Neural cell (in vitro differentiated cells): ENCODE data around the gene ATP7B. TPM values are rescaled to one million over a fixed set of nuclear protein-coding genes. Genes with fewer than 3 reads are reported as not detected.

ENCODE experiments used
- H2AFZ ChIP-seq: fragments of 200-600, 300-800 bp; sonication (generic), shearing (Covaris generic); 2 replicates; pipeline ENCODE4 v1.6.0; 2014; ENCODE audit warnings: low read depth, mild to moderate bottlenecking, antibody characterized with exemption, low read length, moderate library complexity
- H3F3A ChIP-seq: fragments of 200-600 bp; shearing (Covaris generic); 2 replicates; pipeline ENCODE4 v1.6.1; 2016; ENCODE audit warnings: mild to moderate bottlenecking, moderate library complexity, mixed read lengths, antibody characterized with exemption, low read length; ENCODE audit not compliant: insufficient read depth, poor library complexity, severe bottlenecking
- H3K27ac ChIP-seq: fragments of 200-600, 300-800 bp; sonication (generic), shearing (Covaris generic); 2 replicates; pipeline ENCODE4 v1.5.1; 2014; ENCODE audit warnings: mild to moderate bottlenecking, low read length, moderate library complexity
- H3K27me3 ChIP-seq: fragments of 300-800, 200-600 bp; sonication (generic), shearing (Covaris generic); 2 replicates; pipeline ENCODE4 v1.6.0; 2014; ENCODE audit warnings: mild to moderate bottlenecking, low read depth, low read length, moderate library complexity; ENCODE audit not compliant: insufficient read depth
- H3K36me3 ChIP-seq: fragments of 300-800, 200-600 bp; sonication (generic), shearing (Covaris generic); 2 replicates; pipeline ENCODE4 v1.5.1; 2014; ENCODE audit warnings: mild to moderate bottlenecking, antibody characterized with exemption, low read length, moderate library complexity; ENCODE audit not compliant: insufficient read depth
- H3K4me2 ChIP-seq: fragments of 300-800, 200-600 bp; sonication (generic), shearing (Covaris generic); 2 replicates; pipeline ENCODE4 v1.6.0; 2014; ENCODE audit warnings: mild to moderate bottlenecking, low read length
- H3K4me3 ChIP-seq: fragments of 300-800, 200-600 bp; sonication (generic), shearing (Covaris generic); 2 replicates; pipeline ENCODE4 v1.5.1; 2014; ENCODE audit warnings: mild to moderate bottlenecking, low read length, moderate library complexity
- H3K79me2 ChIP-seq: fragments of 200-600 bp; shearing (Covaris generic); replicated peaks from 2 replicates; pipeline ENCODE4 v1.6.0; 2014; ENCODE audit warnings: mild to moderate bottlenecking, low read length, moderate library complexity; ENCODE audit not compliant: insufficient read depth
- H3K9ac ChIP-seq: fragments of 300-800, 200-600 bp; sonication (generic), shearing (Covaris generic); 2 replicates; pipeline ENCODE4 v1.6.1; 2016; ENCODE audit warnings: mild to moderate bottlenecking, low read length, mixed read lengths
- H3K9me2 ChIP-seq: fragments of 200-600 bp; shearing (Covaris generic); 2 replicates; pipeline ENCODE4 v1.6.1; 2016; ENCODE audit warnings: mild to moderate bottlenecking, low read length, mixed read lengths; ENCODE audit not compliant: insufficient read depth
- H3K9me3 ChIP-seq: fragments of 200-600, 300-800 bp; sonication (generic), shearing (Covaris generic); 2 replicates; pipeline ENCODE4 v1.6.1; 2016; ENCODE audit warnings: mild to moderate bottlenecking, mixed run types, low read length, moderate library complexity, mixed read lengths
- H4K20me1 ChIP-seq: fragments of 200-600 bp; shearing (Covaris generic); 2 replicates; pipeline ENCODE4 v1.6.1; 2016; ENCODE audit warnings: mild to moderate bottlenecking, mixed run types; ENCODE audit not compliant: insufficient read depth
- CTCF ChIP-seq: fragments of 450-650 bp; IDR thresholded peaks from 2 replicates; pipeline ENCODE4 v1.5.1; 2014; ENCODE audit warnings: antibody characterized with exemption, mild to moderate bottlenecking, moderate library complexity; ENCODE audit not compliant: poor library complexity, severe bottlenecking
- EP300 ChIP-seq: fragments of 450-650 bp; conservative IDR thresholded peaks from 2 replicates; pipeline ENCODE4 v1.6.1; 2014; ENCODE audit warnings: antibody characterized with exemption, mild to moderate bottlenecking, moderate library complexity; ENCODE audit not compliant: poor library complexity, severe bottlenecking
- EZH2 ChIP-seq: fragments of 200-600, 300-800 bp; shearing (Covaris generic), sonication (generic); IDR thresholded peaks from 2 replicates; pipeline ENCODE4 v1.6.1; 2014; ENCODE audit warnings: antibody characterized with exemption, low read length, borderline replicate concordance, mild to moderate bottlenecking; ENCODE audit not compliant: insufficient read depth, poor library complexity, severe bottlenecking
- MXI1 ChIP-seq: fragments of 450-650 bp; conservative IDR thresholded peaks from 2 replicates; pipeline ENCODE4 v1.6.1; 2014; ENCODE audit warnings: antibody characterized with exemption, mild to moderate bottlenecking; ENCODE audit not compliant: poor library complexity, severe bottlenecking
- POLR2AphosphoS5 ChIP-seq: IDR thresholded peaks from 2 replicates; pipeline ENCODE4 v1.6.1; 2012
- RAD21 ChIP-seq: fragments of 450-650 bp; conservative IDR thresholded peaks from 2 replicates; pipeline ENCODE4 v1.6.1; 2014; ENCODE audit warnings: antibody characterized with exemption, mild to moderate bottlenecking, moderate library complexity
- REST ChIP-seq: IDR thresholded peaks from 2 replicates; pipeline ENCODE4 v1.6.1; 2012; ENCODE audit warnings: borderline replicate concordance
- SMC3 ChIP-seq: fragments of 450-650 bp; conservative IDR thresholded peaks from 2 replicates; pipeline ENCODE4 v1.6.1; 2014; ENCODE audit warnings: antibody characterized with exemption, mild to moderate bottlenecking, moderate library complexity; ENCODE audit not compliant: poor library complexity
- TAF1 ChIP-seq: IDR thresholded peaks from 2 replicates; pipeline ENCODE4 v1.6.1; 2012; ENCODE audit warnings: low read depth
- polyA plus RNA-seq: library from polyadenylated mRNA; depleted of rRNA; stranded (reverse); fragments of >200 nt; gene quantifications from 2 replicates; pipeline ENCODE4 v1.2.3, GENCODE V29; 2014

The ATP7B gene
- polyA plus RNA-seq, 1 donor from 2014 or later = 6.3 TPM

- Histone ChIP-seq H3K79me2 (no peaks in the 10 kb centered on the region), H2AFZ (no peak overlapping the region), H3K9me3 (no peaks in the 10 kb centered on the region), H3F3A (no peaks in the 10 kb centered on the region), H3K36me3 (no peaks in the 10 kb centered on the region), H3K9ac (no peak overlapping the region), H3K4me2 (no peak overlapping the region), H4K20me1 (no peaks in the 10 kb centered on the region), H3K4me3 (no peak overlapping the region), H3K9me2 (no peaks in the 10 kb centered on the region), H3K27ac (no peak overlapping the region), H3K27me3 (no peaks in the 10 kb centered on the region)
- no peak for TF ChIP-seq RAD21
- TF ChIP-seq REST = no peak
- no peak for TF ChIP-seq TAF1
These were observed 67.5 kb downstream of the ATP7B start for GRCh38 chr13:51943721-51944120.

GRCh38 chr13:51942189-51942588 lies 69.1 kb downstream of the ATP7B start:
- H3K4me2 ChIP-seq = no peak overlapping the region
- H3K27ac ChIP-seq = no peak overlapping the region
- TF ChIP-seq EZH2 = no peak
- no peak for TF ChIP-seq RAD21
- no peak for TF ChIP-seq SMC3
- no peak for TF ChIP-seq MXI1
- no peak for TF ChIP-seq EP300
- TF ChIP-seq CTCF = no peak
- H3K9me2 ChIP-seq = no peaks in the 10 kb centered on the region
- H3K4me3 ChIP-seq = no peak overlapping the region
- no peak overlapping the region for H2AFZ ChIP-seq
- H3F3A ChIP-seq = no peaks in the 10 kb centered on the region
- no peaks in the 10 kb centered on the region for H4K20me1 ChIP-seq
- no peaks in the 10 kb centered on the region for H3K9me3 ChIP-seq
- no peaks in the 10 kb centered on the region for H3K79me2 ChIP-seq
- no peak overlapping the region for H3K9ac ChIP-seq
- no peaks in the 10 kb centered on the region for H3K27me3 ChIP-seq
- H3K36me3 ChIP-seq = no peaks in the 10 kb centered on the region

GRCh38 chr13:51938454-51938853 lies 72.8 kb downstream of the ATP7B start:
- H2AFZ ChIP-seq = no peak overlapping the region
- H3K4me2 ChIP-seq = no peak overlapping the region
- no peaks in the 10 kb centered on the region for H3K36me3 ChIP-seq
- H4K20me1 ChIP-seq = no peaks in the 10 kb centered on the region
- H3K9ac ChIP-seq = no peak overlapping the region
- no peak overlapping the region for H3K4me3 ChIP-seq
- H3K79me2 ChIP-seq = no peaks in the 10 kb centered on the region
- no peaks in the 10 kb centered on the region for H3K27me3 ChIP-seq
- H3K9me2 ChIP-seq = no peaks in the 10 kb centered on the region
- no peak overlapping the region for H3K27ac ChIP-seq
- no peaks in the 10 kb centered on the region for H3F3A ChIP-seq
- H3K9me3 ChIP-seq = no peaks in the 10 kb centered on the region
- TF ChIP-seq REST = no peak
- no peak for TF ChIP-seq EP300
- no peak for TF ChIP-seq RAD21
- no peak for TF ChIP-seq POLR2AphosphoS5
- no peak for TF ChIP-seq CTCF
- TF ChIP-seq EZH2 = no peak
- no peak for TF ChIP-seq SMC3
- no peak for TF ChIP-seq TAF1
- TF ChIP-seq MXI1 = no peak
